ACHN (cell line): Measurements from ENCODE around the gene ZNF423.

Experiments used
- DNase-seq: peaks from one replicate; pipeline ENCODE4 v3.0.0-alpha.2; 2015
- in situ Hi-C: cut with HindIII; loops from 2 replicates; pipeline ENCODE4 v1.10.0; 2017; ENCODE audit warnings: low sequenced_read_pairs, low pct_ligation_motif_present, low pct_unique_long_range_greater_than_20kb

Gene ZNF423

DNA sequence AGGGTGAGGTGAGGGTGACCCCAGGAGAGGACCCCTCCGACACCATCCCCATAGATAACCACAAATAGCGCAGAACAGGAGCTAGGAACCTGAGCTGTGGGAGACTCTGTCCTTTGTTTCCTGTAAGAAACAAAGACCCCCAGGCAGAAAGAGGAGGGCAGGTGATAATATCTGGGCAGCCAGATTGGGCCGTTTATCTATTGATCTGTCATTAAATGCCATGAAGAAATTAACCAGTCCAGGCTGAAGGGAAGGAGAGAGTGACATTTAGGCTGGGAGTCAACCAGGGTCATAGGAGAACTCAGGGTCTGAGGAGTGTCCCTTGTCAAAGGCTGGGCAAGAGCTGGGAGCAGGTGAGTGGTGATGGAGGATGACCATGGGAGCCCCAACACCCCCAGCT lies 324.5 kb downstream of the ZNF423 start:
- in situ Hi-C loops, result no loop called here
- DNase-seq, result no peak

DNA sequence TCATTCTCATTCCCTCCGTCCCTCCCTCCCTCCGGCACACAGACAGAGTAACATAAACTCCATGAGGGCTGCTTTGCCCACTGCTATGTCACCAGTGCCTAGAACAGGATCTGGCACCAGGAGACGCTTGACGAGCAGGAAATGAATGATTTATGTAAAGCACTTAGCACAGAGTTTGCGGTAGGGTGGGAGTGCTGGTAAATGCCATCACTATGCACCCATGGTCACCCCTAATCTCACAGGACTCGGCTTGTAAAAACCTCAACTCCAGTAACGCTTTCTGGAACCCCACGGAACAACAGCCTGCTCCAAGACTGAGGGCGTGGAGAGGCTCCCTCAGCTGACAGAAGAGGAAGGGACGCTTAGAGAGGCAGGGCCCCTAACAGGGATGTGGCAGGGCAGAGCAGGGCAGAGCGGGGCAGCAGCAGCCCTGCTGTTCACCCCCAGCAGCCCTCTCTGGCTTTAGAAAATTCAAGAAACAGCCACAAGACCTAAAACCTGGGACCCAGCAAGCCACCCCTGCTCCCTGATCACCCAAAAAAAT lies 325.4 kb downstream of the ZNF423 start:
- DNase-seq, result no peak
- in situ Hi-C loops, result no loop called here

DNA sequence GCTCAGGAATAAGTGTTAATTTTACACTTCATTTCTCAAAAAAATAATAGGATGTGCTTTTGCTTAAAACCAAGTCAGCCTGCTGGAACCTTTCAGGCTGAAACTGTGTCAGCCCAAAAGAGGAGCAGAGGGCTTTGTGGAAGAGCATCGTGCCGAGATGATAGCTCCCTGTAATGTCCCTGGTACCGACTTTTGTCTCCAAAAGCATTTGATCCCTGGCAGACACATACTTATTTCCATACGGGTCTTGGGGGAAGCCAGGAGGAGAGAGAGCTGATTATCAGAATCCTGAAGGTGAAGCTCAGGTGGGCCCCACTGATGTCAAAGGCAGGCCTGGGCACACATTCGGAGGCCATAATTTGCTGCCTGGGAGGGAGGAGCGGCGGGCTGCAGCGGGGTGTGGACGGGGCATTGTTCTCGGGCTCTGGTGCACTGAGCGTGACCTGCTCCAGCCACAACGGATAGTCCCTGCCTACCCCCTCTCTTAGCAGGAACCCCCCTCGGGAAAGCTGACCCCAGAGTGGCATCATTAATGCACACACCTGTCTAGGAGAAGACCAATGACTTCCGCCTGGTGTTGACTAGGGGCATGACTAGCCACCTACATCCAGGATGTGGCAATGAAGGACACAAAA lies 326.4 kb downstream of the ZNF423 start:
- no peak for DNase-seq
- in situ Hi-C loops, result no loop called here

DNA sequence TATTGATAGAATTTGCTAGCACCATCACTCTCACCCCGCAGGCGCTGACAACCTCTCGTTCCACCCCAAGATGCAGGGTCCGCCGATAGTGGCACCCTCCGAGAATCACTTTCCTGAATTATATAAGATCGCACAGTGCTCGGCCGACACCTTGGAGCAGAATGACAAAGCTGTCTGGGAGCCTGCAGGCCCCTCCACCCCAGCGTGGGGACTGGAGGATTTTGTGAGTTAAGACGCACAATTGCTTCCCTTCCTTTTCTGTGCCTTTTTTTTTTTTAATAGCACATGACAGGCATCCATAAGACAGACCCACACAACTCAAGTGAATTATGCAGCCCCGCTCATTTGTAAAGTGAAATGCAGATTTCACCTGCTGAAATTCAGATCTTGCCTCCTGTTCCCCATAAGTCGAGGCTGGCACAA lies 327.0 kb downstream of the ZNF423 start:
- in situ Hi-C loops, result no loop called here
- no peak for DNase-seq

DNA sequence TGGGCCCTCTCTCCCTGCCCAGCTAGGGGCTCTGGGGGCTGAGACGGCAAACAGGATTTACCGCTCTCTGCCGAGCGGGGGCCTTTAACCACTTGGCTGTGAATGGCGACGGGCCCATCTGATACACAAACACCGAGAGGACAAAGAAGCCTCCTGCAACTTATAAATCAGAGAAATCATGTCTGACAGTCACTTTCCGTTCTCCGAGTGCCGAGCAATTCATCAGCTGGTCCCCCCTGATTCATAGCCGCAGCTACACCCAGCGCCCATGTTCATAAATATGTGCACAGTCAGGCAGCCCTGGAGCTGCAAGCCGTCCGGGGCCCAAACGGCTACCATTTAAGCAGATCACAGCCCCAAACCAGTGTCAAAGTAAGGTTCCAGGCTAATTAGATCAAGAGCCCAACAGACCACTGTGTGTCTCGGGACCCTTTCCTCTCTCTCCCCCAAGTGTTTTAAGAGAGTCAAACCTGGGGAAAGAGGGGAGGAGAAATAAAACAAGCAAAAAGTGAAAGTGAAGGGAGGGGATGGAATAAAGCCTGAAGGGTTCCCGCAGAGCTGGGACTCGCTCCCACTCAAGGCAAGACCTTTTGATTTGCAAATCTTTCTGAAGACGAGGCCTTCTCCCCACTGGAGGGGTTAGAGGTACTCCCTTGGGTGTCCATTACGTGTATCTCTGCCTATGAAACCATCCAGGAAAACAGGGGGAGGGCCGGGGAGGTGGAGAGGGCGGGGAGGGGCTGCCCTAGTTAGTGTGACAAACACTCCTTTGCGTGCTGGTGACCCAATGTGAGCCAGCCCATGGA lies 327.6 kb downstream of the ZNF423 start:
- in situ Hi-C loops, result no loop called here
- DNase-seq, result no peak

DNA sequence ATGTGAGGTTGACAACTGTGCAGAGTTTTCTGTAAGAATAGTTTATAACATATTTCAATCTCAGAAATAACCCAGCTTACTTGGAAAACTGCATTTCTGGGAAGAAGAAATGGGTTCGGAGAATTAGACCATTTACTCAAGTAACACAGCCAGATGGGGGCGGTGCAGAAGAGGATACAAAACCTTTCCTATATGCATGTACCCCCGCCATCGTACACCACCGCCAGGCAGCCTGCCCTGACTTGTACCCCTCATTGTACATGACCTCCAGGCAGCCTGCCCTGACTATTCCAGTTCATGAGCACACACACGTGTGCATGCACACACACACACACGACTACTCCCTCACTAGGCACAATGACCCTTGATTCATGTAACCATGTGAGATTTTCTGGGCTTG lies 328.3 kb downstream of the ZNF423 start:
- DNase-seq, result no peak
- in situ Hi-C loops, result no loop called here

DNA sequence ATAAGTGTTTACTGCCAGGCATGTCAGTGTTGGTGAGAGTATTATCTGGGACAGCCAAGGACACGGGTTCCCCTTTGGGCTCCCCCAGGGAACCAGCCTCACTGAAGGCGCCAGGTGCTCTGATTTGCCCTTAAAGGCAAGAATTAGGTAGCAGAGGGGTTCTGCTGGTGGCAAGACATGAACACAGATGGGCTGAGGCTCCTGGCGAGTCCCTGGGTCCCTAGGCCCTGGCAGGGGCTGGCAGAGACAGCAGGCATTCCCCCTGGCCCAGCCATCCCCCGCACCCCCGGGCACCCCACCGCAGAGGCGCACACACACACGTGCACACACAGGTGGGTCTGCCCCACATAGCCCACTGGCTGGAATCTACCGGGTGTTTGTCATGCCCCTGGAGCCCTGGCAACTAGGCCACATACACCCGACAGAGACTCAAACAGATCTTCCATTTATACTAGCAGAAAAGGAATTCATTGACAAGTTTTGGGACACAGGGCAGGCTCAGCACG lies 329.0 kb downstream of the ZNF423 start:
- in situ Hi-C loops, result no loop called here
- no peak for DNase-seq

DNA sequence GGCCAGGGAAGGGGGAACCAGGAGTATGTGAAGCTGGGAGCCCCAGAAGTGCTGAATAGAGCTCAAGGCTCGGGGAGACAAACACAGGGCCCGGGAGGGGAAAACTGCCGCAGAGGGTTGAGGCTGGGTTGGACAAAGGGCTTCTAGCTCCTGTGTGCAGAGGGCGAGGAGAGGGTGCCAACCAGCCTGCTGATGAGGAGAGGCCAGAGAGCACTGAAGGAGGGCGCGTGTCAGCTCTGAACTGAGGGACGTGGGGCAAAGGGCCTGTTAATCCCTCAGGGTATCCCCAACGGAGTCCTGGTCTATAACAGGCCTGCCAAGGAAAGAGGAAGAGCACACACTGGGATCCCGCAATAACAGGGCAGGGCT lies 331.0 kb downstream of the ZNF423 start:
- in situ Hi-C loops, result no loop called here
- no peak for DNase-seq

DNA sequence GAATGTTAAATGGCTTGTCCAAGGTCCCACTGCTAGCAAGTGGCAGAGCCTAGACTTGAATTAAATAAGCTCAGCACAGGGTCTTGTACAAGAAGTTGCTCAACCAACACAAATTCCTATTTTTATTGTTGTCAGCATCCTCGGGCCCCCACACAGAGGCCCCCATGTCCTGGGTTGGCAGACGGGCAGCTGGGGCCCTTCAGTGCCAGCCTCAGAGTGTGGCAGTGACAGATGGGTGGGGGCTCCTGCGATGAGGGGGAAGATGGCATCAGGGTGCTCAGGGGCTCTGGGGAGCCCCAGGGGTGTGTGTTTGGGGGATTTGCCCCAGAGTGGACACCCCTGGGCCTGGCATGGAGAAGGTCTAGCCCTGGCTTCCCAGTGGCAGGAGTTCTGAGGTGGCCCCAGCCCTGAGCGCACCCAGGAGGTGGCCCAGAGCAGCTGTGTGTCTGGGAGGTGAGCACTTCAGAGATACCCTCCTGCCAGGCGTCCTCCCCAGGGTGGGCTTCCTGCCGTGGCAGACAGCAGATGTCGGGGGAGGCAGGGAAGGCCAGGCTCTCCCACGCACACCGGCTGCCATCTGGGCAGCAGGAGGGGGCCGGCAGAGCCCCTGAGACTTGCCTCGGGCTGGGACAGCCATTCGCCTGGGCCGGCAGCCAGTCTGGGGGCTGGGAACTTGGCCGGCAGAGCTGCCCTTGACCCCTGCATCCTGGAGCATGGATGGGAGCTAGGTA lies 331.5 kb downstream of the ZNF423 start:
- no peak for DNase-seq
- in situ Hi-C loops, result no loop called here

DNA sequence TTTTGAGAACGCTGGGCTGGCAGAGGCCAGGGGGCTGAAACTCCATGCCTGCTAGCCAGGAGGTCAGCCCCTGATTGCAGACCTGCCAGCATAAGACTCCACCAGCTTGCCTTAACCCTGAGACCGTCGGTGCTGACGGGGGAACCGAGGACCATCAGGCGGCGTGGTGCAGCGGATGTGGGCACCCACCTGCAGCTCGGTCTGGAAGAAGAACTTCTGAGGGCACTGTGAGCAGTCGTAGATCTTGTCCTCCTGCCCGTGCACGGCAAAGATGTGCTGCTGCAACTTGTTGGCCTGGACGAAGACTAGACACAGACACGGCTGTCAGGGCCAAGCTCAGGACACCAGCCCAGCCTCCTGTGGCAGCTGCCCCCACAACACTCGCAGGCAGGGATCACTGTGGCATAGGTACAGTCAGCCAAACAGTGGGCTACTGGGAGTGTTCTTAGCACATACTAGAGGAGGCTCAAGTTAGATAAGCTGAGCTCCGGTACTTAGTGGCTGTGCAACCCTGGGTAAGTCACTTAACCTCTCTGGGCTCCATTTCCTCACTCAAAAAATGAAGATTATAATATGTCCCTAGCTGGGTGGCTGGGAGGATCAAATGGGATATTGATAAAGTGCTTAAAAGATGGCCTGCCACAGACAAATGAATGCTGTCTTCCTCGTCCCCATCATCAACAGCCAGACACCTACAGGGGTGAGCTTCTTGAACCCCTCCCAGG lies 332.3 kb downstream of the ZNF423 start:
- no peak for DNase-seq
- in situ Hi-C loops, result no loop called here

DNA sequence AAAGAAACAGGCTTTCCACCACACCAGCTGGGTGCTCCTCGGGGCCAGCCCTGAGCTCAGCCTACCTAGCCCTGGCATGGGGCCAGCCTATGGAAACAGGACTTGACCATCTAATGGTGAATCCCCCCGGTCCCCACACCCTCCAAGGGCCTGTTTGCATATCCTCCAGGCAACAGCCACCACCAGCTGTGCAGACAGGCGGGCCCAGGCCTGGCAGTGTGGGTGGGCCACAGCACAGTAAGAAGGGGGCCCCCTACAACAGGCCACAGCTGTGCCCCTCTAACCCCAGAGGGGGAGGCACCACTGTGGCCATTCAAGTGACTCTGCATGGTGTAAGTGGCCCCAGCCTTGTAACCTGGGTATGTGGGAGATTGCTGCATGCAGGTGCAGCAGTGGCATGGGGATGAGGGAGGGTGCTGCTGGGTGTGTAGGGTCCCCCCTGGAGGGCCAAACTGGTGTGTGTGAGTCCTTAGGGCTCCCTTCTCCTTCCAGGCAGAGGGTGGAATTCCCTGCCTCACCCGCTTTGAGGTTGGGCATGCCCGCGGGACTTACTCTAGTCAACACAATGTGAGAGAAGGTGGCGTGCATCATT lies 334.1 kb downstream of the ZNF423 start:
- in situ Hi-C loops, result no loop called here
- no peak for DNase-seq

DNA sequence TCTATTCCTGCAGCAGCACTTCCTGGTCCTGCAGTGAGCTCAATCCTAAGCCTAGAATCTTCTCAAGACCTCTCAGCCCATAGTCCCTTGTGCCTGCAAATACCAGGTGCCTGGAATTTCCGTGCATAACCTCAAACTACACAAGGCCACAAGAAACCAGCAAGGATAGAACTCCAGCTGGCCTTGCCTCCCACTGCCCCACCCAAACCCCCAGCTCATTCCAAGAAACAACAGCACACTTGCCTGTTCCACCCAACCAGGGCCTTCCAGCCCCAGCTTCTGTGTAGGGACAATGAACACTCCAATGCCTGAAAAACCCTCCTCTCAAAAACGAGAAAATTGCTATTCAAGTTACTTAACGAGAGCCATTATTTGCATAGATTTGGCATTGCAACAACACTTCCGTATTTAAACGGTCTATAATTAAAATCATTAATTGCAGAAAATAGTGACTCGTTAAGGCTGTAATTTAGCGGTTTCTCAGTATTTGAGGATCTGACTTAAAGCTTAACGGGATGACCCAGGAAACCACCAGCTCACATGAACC lies 335.3 kb downstream of the ZNF423 start:
- in situ Hi-C loops, result no loop called here
- no peak for DNase-seq

DNA sequence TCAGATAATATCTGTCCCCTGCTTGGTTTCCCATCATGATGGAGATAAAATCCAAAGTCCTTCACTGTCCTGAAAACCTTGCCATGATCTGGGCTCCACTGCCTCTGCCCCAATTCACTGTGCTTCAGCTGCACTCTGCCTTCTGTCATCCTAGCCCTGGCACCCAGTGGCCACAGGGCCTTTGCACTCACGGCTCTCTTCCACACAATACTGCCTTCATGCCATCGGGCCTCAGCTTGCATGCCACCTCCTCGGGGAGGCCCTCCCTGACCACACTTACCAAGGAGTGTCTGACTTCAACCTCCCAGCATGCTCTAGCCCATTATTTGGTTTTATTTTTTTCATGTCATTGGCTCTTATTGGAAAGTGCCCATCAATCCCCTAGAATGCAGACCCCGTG lies 336.2 kb downstream of the ZNF423 start:
- in situ Hi-C loops, result no loop called here

DNA sequence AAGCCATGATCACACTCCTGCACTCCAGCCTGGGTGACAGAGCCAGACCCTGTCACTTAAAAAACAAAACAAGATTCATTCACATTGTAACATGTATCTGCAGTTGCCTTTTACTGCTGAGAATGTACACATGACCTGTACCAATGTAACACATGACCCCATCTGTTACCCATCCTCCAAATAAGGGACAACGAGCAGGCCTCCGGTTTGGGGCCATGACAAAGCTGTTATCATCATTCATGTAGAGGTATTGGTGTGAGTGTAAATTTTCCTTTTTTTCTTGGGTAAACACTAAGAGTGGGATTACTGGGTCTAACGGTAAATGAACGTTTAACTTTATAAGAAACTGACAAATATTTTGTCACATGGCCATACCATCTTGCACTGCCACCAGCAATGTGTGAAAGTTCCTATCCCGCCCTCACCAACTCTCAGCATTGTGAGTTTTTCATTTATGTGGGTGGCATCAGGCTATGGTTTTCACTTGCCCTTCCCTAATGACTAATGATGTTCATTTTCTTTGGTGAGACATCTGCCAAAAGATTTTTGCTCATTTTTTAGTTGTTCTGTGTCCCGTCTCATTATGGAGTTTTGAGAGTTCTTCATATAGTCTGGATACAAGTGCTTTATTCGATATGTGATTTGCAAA lies 336.8 kb downstream of the ZNF423 start:
- no peak for DNase-seq
- in situ Hi-C loops, result no loop called here

More for the DNA sequence above, 336.2 kb downstream of the ZNF423 start:
- DNase-seq, result no peak

DNA sequence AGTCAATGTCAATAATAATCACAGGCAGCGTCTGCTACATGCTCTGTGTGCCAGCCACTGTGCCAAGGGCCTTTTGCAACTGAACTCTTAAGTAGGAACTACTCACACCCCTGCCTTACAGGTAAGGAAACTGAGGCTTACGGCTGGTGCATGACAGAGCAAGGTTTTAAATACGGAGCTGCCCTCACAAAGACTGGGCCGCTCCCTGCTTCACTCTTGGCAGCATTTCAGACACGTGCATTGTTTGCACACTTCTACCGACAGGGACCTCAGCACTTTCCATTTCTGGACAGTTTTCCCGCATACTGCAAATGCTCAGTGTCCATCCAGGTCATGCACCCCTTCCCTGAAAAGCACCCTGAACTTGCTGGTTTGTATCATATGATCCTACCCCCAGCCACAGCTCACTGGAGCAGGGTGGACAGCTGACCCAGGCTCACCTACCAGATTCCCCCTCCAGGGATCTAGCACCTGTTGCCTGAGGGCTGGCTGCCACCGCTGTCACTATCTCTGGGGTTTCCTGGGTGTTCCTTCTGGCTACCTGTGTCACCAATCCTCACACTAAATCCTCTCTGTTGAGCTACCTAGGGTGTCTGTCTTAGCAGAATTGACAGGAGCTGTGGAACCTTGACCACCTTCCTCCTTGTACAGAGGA lies 339.4 kb downstream of the ZNF423 start:
- in situ Hi-C loops, result no loop called here
- no peak for DNase-seq

DNA sequence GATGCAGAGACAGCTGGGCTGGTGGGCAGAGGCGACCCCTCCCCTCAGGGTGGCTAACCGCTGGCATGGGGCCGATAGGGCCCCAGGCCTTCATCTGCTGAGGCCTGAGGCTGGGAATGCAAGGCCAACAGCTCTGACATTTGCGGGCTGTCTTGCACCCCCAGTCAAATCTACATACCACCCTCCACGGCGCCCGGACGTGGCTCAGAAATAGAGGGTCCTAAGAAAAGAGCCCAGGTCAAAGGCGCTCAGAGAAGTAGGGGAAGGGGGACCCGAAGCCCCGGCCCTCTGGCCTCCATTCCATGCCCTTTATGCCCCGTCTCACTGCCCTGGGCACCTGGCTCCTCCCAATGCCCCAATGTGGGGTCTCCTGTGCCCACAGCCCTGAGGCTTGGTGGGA lies 340.1 kb downstream of the ZNF423 start:
- in situ Hi-C loops, result no loop called here

DNA sequence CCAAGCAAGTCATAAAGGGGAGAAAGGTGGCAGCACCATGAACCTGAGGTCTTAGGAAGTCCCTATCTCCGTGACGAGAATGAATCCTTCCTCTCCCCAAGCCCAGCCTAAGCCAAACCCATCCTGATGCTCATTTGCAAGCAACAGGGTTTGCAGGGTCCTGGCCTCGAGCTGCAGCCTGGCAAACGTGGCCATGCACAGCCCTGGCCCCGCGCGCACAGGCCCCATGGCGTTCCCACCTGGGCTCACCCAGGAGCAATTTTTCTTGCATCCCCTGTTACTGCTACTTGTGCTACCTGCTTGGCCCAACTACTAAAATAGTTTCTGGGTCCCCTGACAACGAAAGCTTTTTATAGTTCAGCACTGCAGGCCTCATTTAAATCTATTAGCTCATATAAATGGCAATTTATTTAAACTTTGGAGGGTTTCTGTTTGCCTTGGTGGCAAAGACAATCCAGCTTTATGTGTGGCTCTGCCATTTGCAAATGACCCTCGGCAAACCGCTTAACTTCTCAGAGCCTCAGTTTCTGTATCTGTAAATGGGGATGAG lies 340.8 kb downstream of the ZNF423 start:
- in situ Hi-C loops, result no loop called here

More for the DNA sequence above, 340.1 kb downstream of the ZNF423 start:
- no peak for DNase-seq

More for the DNA sequence above, 340.8 kb downstream of the ZNF423 start:
- no peak for DNase-seq
